ENCODE measurements around the gene BTG2.

Gene BTG2

DNA sequence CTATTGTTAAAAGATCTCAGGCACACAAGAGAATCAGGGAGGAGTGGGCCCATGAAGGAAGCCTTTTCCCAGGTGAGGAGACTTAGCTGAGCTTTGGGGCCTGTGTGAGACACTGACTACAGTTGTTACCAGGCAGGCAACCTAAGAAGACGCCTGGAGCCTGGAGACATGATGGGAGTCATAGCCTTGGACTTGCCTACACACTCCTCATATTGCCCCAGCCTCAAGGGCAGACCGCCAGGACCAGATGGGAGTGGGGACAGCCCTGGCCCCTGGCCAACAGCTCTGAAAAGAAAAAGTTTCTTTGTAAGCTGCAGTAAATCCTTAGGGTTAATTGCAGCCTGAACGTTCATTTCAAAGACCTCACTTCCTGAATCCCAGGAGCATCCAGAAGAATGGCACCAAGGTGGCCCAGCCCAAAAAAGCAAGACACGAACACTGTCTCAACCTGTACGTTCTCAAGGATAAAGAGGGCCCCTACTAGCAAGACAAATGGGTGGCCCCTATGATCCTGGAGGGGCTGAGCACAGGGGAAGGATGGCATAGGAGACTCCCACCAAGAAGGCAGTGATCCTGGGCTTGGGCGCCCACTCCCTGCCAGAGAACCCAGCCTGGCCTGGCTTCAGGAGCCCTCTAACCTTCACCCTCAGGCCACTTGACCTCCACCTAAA, 33.2 kb upstream of the BTG2 start:
- H3K36me3 Mint-ChIP-seq = no peaks in the 10 kb centered on the region
- no peak overlapping the region for H3K27ac Mint-ChIP-seq
- CTCF ChIA-PET = interaction anchor here (0.9 to 13.0 kb wide), 11 partner anchors 11 to 232 kb away, joined by 3 to 591 read pairs (median 25); partner anchors contain the start of genes BTG2 and FMOD

GRCh38 chr1:203272633-203273205, 32.6 kb upstream of the BTG2 start:
- DNase-seq = no peak
- CTCF ChIA-PET = interaction anchor here (0.7 to 13.0 kb wide), 12 partner anchors 9 to 216 kb away, joined by 3 to 591 read pairs (median 6); partner anchors contain the start of genes BTG2 and FMOD
- Mint-ChIP-seq H3K36me3 (no peaks in the 10 kb centered on the region), H3K9me3 (no peaks in the 10 kb centered on the region), H3K4me1 (peaks cover 66% of the 10 kb centered on the region), H3K27ac (peak overlapping the region; percentile 84), H3K4me3 (peak overlapping the region; percentile 67), H3K27me3 (no peaks in the 10 kb centered on the region)

More for the DNA sequence above, 33.2 kb upstream of the BTG2 start:
- no peak for DNase-seq
- H3K9me3 Mint-ChIP-seq = no peaks in the 10 kb centered on the region
- H3K4me3 Mint-ChIP-seq = no peak overlapping the region
- H3K27me3 Mint-ChIP-seq = no peaks in the 10 kb centered on the region
- H3K4me1 Mint-ChIP-seq = peaks cover 66% of the 10 kb centered on the region

- H3K4me1 Mint-ChIP-seq = peaks cover 68% of the 10 kb centered on the region
- CTCF ChIA-PET = interaction anchor here (0.7 to 13.0 kb wide), 16 partner anchors 8 to 215 kb away, joined by 3 to 591 read pairs (median 8); partner anchors contain the start of genes BTG2 and FMOD
- peak; percentile 93 for DNase-seq
These were observed 32.0 kb upstream of the BTG2 start for GRCh38 chr1:203273206-203273868.

DNA sequence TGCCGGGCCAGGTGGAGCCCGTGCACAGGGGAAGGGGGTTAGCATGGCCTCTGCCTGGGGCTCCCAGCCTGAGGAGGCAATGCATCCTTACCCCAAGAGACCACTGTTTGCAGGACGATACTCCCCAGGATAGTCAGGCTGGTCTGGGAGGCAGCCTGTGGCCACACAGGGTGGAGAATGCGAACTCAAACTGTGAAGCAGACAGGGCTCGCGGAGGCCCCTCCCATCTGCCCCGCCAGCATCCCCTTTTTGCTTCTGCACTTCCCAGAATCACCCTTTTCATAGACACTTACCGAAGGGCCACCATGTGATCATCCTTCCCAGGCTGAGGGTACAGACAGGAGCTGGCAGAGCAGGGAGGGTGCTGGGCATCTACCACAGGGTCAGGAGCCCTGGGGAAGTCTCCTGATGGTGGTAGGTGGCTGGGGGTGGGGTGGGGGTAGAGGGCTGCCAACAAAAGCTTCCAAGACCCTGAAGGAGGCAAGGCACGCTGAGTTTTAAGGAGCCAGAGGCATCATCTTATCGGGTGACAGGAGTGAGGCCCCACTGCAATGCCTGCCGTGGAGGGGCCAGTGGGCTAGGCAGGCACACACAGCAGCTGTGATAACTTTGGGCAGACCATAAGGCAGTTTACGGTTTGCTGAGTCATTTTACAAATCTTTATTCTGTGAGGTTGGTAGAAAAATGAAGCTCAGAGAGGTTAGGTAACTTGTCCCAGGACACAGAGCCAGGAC, 31.3 kb upstream of the BTG2 start:
- Mint-ChIP-seq H3K4me3 (peak overlapping the region; percentile 67), H3K9me3 (no peaks in the 10 kb centered on the region), H3K27me3 (no peaks in the 10 kb centered on the region), H3K4me1 (peaks cover 75% of the 10 kb centered on the region), H3K36me3 (no peaks in the 10 kb centered on the region), H3K27ac (peak overlapping the region; percentile 84)
- CTCF ChIA-PET = interaction anchor here (0.8 to 13.0 kb wide), 10 partner anchors 14 to 215 kb away, joined by 3 to 189 read pairs (median 3); partner anchors contain the start of gene BTG2
- no peak for DNase-seq

More at GRCh38 chr1:203273206-203273868, 32.0 kb upstream of the BTG2 start:
- H3K36me3 Mint-ChIP-seq = no peaks in the 10 kb centered on the region
- H3K9me3 Mint-ChIP-seq = no peaks in the 10 kb centered on the region
- H3K4me3 Mint-ChIP-seq = peak overlapping the region; percentile 67
- H3K27ac Mint-ChIP-seq = peak overlapping the region; percentile 84
- no peaks in the 10 kb centered on the region for H3K27me3 Mint-ChIP-seq

- H3K27ac Mint-ChIP-seq = peak overlapping the region; percentile 71
- no peaks in the 10 kb centered on the region for H3K27me3 Mint-ChIP-seq
- H3K4me3 Mint-ChIP-seq = peak overlapping the region; percentile 67
- H3K4me1 Mint-ChIP-seq = peaks cover 78% of the 10 kb centered on the region
- no peaks in the 10 kb centered on the region for H3K9me3 Mint-ChIP-seq
- no peaks in the 10 kb centered on the region for H3K36me3 Mint-ChIP-seq
- no peak for DNase-seq
- CTCF ChIA-PET = interaction anchor here (0.6 to 13.0 kb wide), 12 partner anchors 14 to 272 kb away, joined by 3 to 189 read pairs (median 3); partner anchors contain the start of gene BTG2
These were observed 30.5 kb upstream of the BTG2 start for GRCh38 chr1:203274603-203275381.

DNA sequence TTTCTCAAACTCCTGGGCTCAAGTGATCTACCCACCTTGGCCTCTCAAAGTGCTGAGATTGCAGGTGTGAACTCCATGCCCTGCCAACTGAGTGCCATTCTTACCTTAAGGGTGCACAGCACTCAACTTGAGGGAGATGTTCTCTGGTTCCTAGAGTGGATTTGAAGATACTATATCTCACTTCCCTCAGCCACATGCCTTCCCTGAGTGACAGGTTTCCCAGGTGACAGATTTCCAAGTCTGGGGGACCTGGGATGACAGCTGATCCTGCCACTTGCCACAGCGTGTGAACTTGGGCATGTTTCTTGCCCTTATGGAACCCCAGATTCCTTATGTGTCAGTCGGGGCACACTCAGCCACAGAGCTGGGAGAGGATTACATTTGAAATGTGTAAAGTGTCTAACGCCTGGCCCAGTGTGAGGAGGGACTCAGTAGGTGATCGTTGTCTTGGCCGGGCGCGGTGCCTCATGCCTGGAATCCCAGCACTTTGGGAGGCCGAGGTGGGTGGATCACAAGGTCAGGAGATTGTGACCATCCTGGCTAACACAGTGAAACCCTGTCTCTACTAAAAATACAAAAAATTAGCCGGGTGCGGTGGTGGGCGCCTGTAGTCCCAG, 29.6 kb upstream of the BTG2 start:
- no peak for DNase-seq
- no peaks in the 10 kb centered on the region for H3K27me3 Mint-ChIP-seq
- CTCF ChIA-PET = interaction anchor here (0.6 to 13.0 kb wide), 7 partner anchors 9 to 273 kb away, joined by 3 to 189 read pairs (median 48); partner anchors contain the start of gene BTG2
- no peak overlapping the region for H3K4me3 Mint-ChIP-seq
- H3K27ac Mint-ChIP-seq = no peak overlapping the region
- H3K9me3 Mint-ChIP-seq = no peaks in the 10 kb centered on the region
- peaks cover 80% of the 10 kb centered on the region for H3K4me1 Mint-ChIP-seq
- H3K36me3 Mint-ChIP-seq = no peaks in the 10 kb centered on the region

GRCh38 chr1:203276408-203276807, 28.9 kb upstream of the BTG2 start:
- no peak for DNase-seq
- H3K4me3 Mint-ChIP-seq = no peak overlapping the region
- H3K36me3 Mint-ChIP-seq = no peaks in the 10 kb centered on the region
- CTCF ChIA-PET = interaction anchor here (1.6 to 13.0 kb wide), 6 partner anchors 9 to 67 kb away, joined by 9 to 189 read pairs (median 60); partner anchors contain the start of gene BTG2
- peaks cover 74% of the 10 kb centered on the region for H3K4me1 Mint-ChIP-seq
- H3K27me3 Mint-ChIP-seq = no peaks in the 10 kb centered on the region
- no peaks in the 10 kb centered on the region for H3K9me3 Mint-ChIP-seq
- peak overlapping the region; percentile 49 for H3K27ac Mint-ChIP-seq

GRCh38 chr1:203276916-203277545, 28.3 kb upstream of the BTG2 start:
- CTCF ChIA-PET = interaction anchor here (0.8 to 13.0 kb wide), 9 partner anchors 8 to 210 kb away, joined by 3 to 189 read pairs (median 10); partner anchors contain the start of gene BTG2
- DNase-seq = no peak
- peak overlapping the region; percentile 3 for H3K4me3 Mint-ChIP-seq
- H3K27me3 Mint-ChIP-seq = no peaks in the 10 kb centered on the region
- peak overlapping the region; percentile 70 for H3K27ac Mint-ChIP-seq
- H3K36me3 Mint-ChIP-seq = no peaks in the 10 kb centered on the region
- no peaks in the 10 kb centered on the region for H3K9me3 Mint-ChIP-seq
- H3K4me1 Mint-ChIP-seq = peaks cover 72% of the 10 kb centered on the region

DNA sequence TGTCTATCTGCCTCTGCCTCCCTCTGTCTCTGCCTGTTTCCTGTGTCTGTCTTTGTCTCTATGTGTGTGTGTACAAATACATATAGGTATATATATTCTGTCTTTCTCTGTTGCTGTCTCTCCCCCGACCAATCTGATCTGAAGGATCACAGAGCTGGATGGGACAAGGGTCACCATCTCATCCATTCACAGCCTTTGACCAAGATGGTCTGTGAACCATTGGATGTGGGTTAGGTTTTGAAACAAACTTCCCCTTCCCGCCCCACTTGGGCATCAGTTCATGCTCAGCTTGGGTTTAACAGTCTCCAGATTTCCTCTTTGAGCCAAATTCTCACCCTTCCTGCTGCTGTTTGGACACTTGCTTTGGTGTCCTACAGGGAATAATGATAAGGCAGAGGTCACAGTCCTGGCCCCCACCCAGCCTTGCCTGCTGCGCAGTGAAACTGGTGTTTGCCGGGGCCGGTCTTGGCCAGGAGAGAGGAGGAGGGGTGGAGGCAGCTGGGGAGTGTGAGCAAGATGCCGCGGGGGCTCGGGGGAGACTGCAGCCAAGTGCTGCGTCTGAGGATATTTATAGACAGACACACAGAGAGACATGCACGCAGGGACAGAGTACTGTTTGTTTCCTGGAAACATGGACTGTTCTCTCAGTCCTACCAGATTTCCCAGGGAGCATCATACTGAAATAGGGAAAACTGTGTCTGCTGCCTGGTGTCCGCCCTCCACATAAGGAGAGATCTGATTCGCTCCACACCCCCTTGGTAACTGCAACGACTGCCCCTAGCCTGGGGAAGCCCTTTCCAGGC, 27.0 kb upstream of the BTG2 start:
- no peaks in the 10 kb centered on the region for H3K9me3 Mint-ChIP-seq
- H3K36me3 Mint-ChIP-seq = no peaks in the 10 kb centered on the region
- no peaks in the 10 kb centered on the region for H3K27me3 Mint-ChIP-seq
- H3K4me1 Mint-ChIP-seq = peaks cover 70% of the 10 kb centered on the region
- H3K4me3 Mint-ChIP-seq = peak overlapping the region; percentile 3
- peak overlapping the region; percentile 70 for H3K27ac Mint-ChIP-seq
- CTCF ChIA-PET = interaction anchor here (0.6 to 13.0 kb wide), 9 partner anchors 9 to 468 kb away, joined by 3 to 189 read pairs (median 10); partner anchors contain the start of gene BTG2
- DNase-seq = peak; percentile 40

GRCh38 chr1:203278885-203279406, 26.4 kb upstream of the BTG2 start:
- no peak for DNase-seq
- CTCF ChIA-PET = interaction anchor here (0.6 to 13.0 kb wide), 6 partner anchors 9 to 58 kb away, joined by 3 to 189 read pairs (median 28); partner anchors contain the start of gene BTG2
- H3K27me3 Mint-ChIP-seq = no peaks in the 10 kb centered on the region
- no peak overlapping the region for H3K4me3 Mint-ChIP-seq
- peaks cover 64% of the 10 kb centered on the region for H3K4me1 Mint-ChIP-seq
- H3K27ac Mint-ChIP-seq = peak overlapping the region; percentile 13
- H3K36me3 Mint-ChIP-seq = no peaks in the 10 kb centered on the region
- H3K9me3 Mint-ChIP-seq = no peaks in the 10 kb centered on the region

DNA sequence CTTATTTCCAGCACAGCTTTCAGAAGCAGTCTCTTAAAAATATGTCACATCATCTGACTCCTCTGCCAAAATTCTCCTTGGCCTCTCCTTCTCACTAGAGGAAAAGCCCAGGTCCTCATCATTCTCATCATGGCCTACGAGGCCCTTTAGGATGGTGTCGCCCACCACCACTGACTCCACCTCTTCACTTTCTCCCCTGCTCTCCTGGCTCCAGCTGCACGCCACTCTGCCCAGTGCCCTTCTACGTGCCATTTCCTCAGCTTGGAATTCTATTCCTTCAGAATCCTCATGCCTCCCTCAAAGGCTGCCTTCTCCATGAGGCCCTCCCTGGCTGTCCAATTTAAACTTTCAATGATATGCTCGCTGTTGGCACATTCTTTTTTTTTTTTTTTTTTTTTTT, 25.3 kb upstream of the BTG2 start:
- Mint-ChIP-seq H3K27me3 (no peaks in the 10 kb centered on the region), H3K27ac (no peak overlapping the region), H3K36me3 (no peaks in the 10 kb centered on the region), H3K4me3 (no peak overlapping the region), H3K4me1 (peaks cover 57% of the 10 kb centered on the region), H3K9me3 (no peaks in the 10 kb centered on the region)
- DNase-seq = no peak
- CTCF ChIA-PET = interaction anchor here (1.7 to 7.3 kb wide), 3 partner anchors 8 to 13 kb away, joined by 8 to 71 read pairs (median 9); no protein-coding TSS in a partner anchor
